Omental fat pad (tissue), 4 donors: ENCODE results near the gene NFX1. TPM values are rescaled to one million over a fixed set of nuclear protein-coding genes. Genes with fewer than 3 reads are reported as not detected.
"Not testable (repeated sequence)": the region's sequence is repeated elsewhere in the genome, so short reads cannot be mapped to it uniquely, and the experiment has no call there.

Source experiments
- ATAC-seq: fragments of 150-250 bp; one replicate; pipeline ENCODE4 v1.9.1; 2016; ENCODE audit warnings: mild to moderate bottlenecking, moderate library complexity; ENCODE audit not compliant: low FRiP score
- DNase-seq: peaks from one replicate; pipeline ENCODE4 v3.0.0-alpha.2; 2019; ENCODE audit warnings: low spot score
- CTCF ChIP-seq, 3 donors: fragments of 450-650 bp; IDR thresholded peaks; one replicate each; pipeline ENCODE4 v1.5.1; 2016 to 2017; ENCODE audit warnings: antibody characterized with exemption in 3 of 3, mild to moderate bottlenecking in 3 of 3, moderate library complexity in 2 of 3
- total RNA-seq, 4 donors: library from RNA; depleted of rRNA; stranded (reverse); fragments of >200 nt; gene quantifications; one replicate each; pipeline ENCODE4 v1.1.0, GENCODE V29; 2016

Gene NFX1
- total RNA-seq, 4 donors from 2014 or later = 31.4 to 37.4 (median 34.9) TPM

- no peak for TF ChIP-seq CTCF (IDR thresholded peaks at IDR 0.05)
- no peak for DNase-seq
- no peak for ATAC-seq
These were observed 41.7 kb downstream of the NFX1 start for GRCh38 chr9:33332011-33332410.

- not testable (repeated sequence) for DNase-seq
These were observed 42.6 kb downstream of the NFX1 start for GRCh38 chr9:33332956-33333355.

GRCh38 chr9:33340186-33340585, 49.9 kb downstream of the NFX1 start:
- no peak for DNase-seq
- TF ChIP-seq CTCF (IDR thresholded peaks at IDR 0.05) = no peak

More at GRCh38 chr9:33332956-33333355, 42.6 kb downstream of the NFX1 start:
- ATAC-seq = not testable (repeated sequence)

GRCh38 chr9:33341182-33341581, 50.9 kb downstream of the NFX1 start:
- no peak for ATAC-seq
- no peak for TF ChIP-seq CTCF (IDR thresholded peaks at IDR 0.05)
- DNase-seq = no peak

More at GRCh38 chr9:33340186-33340585, 49.9 kb downstream of the NFX1 start:
- ATAC-seq = no peak

GRCh38 chr9:33344145-33344544, 53.8 kb downstream of the NFX1 start:
- ATAC-seq (no peak), DNase-seq (no peak)
- no peak for TF ChIP-seq CTCF (IDR thresholded peaks at IDR 0.05)

- DNase-seq (no peak), ATAC-seq (no peak)
- no peak for TF ChIP-seq CTCF (IDR thresholded peaks at IDR 0.05)
These were observed 56.2 kb downstream of the NFX1 start for GRCh38 chr9:33346564-33346963.

- no peak for TF ChIP-seq CTCF (IDR thresholded peaks at IDR 0.05)
- DNase-seq (no peak), ATAC-seq (no peak)
These were observed 58.7 kb downstream of the NFX1 start for GRCh38 chr9:33348998-33349397.

- no peak for DNase-seq
- TF ChIP-seq CTCF (IDR thresholded peaks at IDR 0.05) = no peak
- no peak for ATAC-seq
These were observed 59.4 kb downstream of the NFX1 start for GRCh38 chr9:33349743-33350142.
